Hepatocyte (in vitro differentiated cells): ENCODE measurements around the gene CTNND2. TPM values are rescaled to one million over a fixed set of nuclear protein-coding genes. Genes with fewer than 3 reads are reported as not detected.

ENCODE experiments used
- DNase-seq: peaks from one replicate; pipeline ENCODE4 v3.0.0-alpha.2; 2016; ENCODE audit warnings: low spot score
- H2AFZ ChIP-seq: fragments of 200-600 bp; sonication (generic); 2 replicates; pipeline ENCODE4 v1.6.0; 2016; ENCODE audit warnings: antibody characterized with exemption, mild to moderate bottlenecking
- H3K27ac ChIP-seq: fragments of 200-600 bp; sonication (generic); 2 replicates; pipeline ENCODE4 v1.5.1; 2016; ENCODE audit warnings: mild to moderate bottlenecking
- H3K27me3 ChIP-seq: fragments of 200-600 bp; sonication (generic); 2 replicates; pipeline ENCODE4 v1.6.1; 2016
- H3K36me3 ChIP-seq: fragments of 200-600 bp; sonication (generic); replicated peaks from 2 replicates; pipeline ENCODE4 v1.5.1; 2016; ENCODE audit warnings: low read depth; ENCODE audit not compliant: insufficient read depth
- H3K4me1 ChIP-seq: fragments of 200-600 bp; sonication (generic); 2 replicates; pipeline ENCODE4 v1.5.1; 2016; ENCODE audit warnings: mild to moderate bottlenecking, moderate library complexity; ENCODE audit not compliant: insufficient read depth
- H3K4me2 ChIP-seq: fragments of 200-600 bp; sonication (generic); 2 replicates; pipeline ENCODE4 v1.6.0; 2016
- H3K4me3 ChIP-seq: fragments of 200-600 bp; sonication (generic); 2 replicates; pipeline ENCODE4 v1.5.1; 2016; ENCODE audit warnings: mild to moderate bottlenecking
- H3K79me2 ChIP-seq: fragments of 200-600 bp; sonication (generic); 2 replicates; pipeline ENCODE4 v1.6.0; 2017; ENCODE audit warnings: mild to moderate bottlenecking
- H3K9me2 ChIP-seq: fragments of 200-600 bp; sonication (generic); replicated peaks from 2 replicates; pipeline ENCODE4 v1.6.0; 2017; ENCODE audit warnings: mild to moderate bottlenecking; ENCODE audit not compliant: insufficient read depth
- H3K9me3 ChIP-seq: fragments of 200-600 bp; sonication (generic); 2 replicates; pipeline ENCODE4 v1.5.1; 2016; ENCODE audit warnings: low read depth, mild to moderate bottlenecking
- H4K20me1 ChIP-seq: fragments of 200-600 bp; sonication (generic); 2 replicates; pipeline ENCODE4 v1.6.0; 2016; ENCODE audit warnings: mild to moderate bottlenecking; ENCODE audit not compliant: insufficient read depth, poor library complexity, severe bottlenecking
- EZH2 ChIP-seq: fragments of 200-600 bp; sonication (generic); IDR thresholded peaks from 2 replicates; pipeline ENCODE4 v1.6.1; 2016; ENCODE audit warnings: antibody characterized with exemption, mild to moderate bottlenecking, borderline replicate concordance
- EZH2phosphoT487 ChIP-seq: fragments of 200-600 bp; sonication (generic); IDR thresholded peaks from one replicate; pipeline ENCODE4 v1.6.1; 2018; ENCODE audit warnings: antibody characterized with exemption, mild to moderate bottlenecking, low read depth, moderate library complexity; ENCODE audit not compliant: unreplicated experiment, severe bottlenecking
- WGBS: methylation state at CpG from one replicate; pipeline ENCODE4 v1.1.6; 2016; ENCODE audit warnings: low lambda C conversion rate; ENCODE audit errors: missing lambda C conversion rate; 5-methylcytosine and 5-hydroxymethylcytosine counted together
- polyA plus RNA-seq: library from polyadenylated mRNA; unstranded; fragments of >200 nt; fragmentation: Nextera tagmentation; extraction: Ambion mirVana; gene quantifications from 2 replicates; pipeline ENCODE4 v1.2.1, GENCODE V29; 2016
- total RNA-seq: library from RNA; depleted of rRNA; stranded (reverse); fragments of >200 nt; gene quantifications from 2 replicates; pipeline ENCODE4 v1.2.3, GENCODE V29; 2014
- TF ChIP-seq, protein P1 (sequence below): fragments of 200-600 bp; sonication (generic); IDR thresholded peaks from 2 replicates; pipeline ENCODE4 v1.5.1; 2016; ENCODE audit warnings: antibody characterized with exemption, mild to moderate bottlenecking; ENCODE audit not compliant: poor library complexity

CTNND2 gene
- total and polyA plus RNA-seq, 2 experiments from 2014 or later, result 27.5 to 30.3 TPM

DNA sequence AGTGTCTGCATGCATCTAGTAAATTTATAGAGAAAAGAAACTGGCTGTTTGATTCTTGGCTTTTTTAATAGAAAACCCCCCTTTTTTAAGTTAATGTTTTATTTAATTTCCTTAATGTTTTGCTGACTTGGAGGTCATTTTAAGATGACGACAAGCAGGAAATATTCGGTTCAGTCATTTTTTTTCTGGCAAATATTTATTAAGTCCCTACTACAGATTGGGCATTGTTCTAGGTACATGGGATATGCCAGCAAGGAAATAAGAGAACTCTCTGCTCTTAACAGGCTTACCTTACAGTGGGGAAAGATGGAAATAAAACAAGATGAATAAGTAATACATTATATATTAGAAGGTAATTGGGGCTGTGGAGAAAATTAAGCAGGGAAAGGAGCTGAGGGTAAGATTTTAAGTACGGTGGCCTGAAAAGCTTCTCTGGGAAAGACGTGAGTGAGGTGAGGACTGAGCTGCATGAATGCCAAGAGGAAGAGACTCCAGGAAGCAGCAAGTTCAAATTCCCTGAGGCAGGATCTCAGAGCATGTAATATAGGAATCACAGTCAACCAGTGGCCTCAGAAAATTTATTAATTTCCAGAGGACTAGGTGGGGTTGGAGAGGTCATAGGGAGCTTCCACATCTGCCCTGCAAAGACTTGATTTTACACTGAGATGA is 827.2 kb downstream of the CTNND2 start:
- Histone ChIP-seq H3K9me2 (no peaks in the 10 kb centered on the region), H3K36me3 (no peaks in the 10 kb centered on the region), H3K27me3 (no peaks in the 10 kb centered on the region), H3K27ac (no peak overlapping the region), H3K4me1 (no peaks in the 10 kb centered on the region), H4K20me1 (no peaks in the 10 kb centered on the region), H2AFZ (no peak overlapping the region), H3K79me2 (no peaks in the 10 kb centered on the region), H3K4me3 (no peak overlapping the region), H3K4me2 (no peak overlapping the region), H3K9me3 (no peaks in the 10 kb centered on the region)
- no peak for DNase-seq
- TF ChIP-seq EZH2 (no peak), EZH2phosphoT487 (no peak)
- TF ChIP-seq, protein P1, sequence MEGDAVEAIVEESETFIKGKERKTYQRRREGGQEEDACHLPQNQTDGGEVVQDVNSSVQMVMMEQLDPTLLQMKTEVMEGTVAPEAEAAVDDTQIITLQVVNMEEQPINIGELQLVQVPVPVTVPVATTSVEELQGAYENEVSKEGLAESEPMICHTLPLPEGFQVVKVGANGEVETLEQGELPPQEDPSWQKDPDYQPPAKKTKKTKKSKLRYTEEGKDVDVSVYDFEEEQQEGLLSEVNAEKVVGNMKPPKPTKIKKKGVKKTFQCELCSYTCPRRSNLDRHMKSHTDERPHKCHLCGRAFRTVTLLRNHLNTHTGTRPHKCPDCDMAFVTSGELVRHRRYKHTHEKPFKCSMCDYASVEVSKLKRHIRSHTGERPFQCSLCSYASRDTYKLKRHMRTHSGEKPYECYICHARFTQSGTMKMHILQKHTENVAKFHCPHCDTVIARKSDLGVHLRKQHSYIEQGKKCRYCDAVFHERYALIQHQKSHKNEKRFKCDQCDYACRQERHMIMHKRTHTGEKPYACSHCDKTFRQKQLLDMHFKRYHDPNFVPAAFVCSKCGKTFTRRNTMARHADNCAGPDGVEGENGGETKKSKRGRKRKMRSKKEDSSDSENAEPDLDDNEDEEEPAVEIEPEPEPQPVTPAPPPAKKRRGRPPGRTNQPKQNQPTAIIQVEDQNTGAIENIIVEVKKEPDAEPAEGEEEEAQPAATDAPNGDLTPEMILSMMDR, result no peak
- 93% methylated on average over 4 of the region's 4 CpGs for WGBS

DNA sequence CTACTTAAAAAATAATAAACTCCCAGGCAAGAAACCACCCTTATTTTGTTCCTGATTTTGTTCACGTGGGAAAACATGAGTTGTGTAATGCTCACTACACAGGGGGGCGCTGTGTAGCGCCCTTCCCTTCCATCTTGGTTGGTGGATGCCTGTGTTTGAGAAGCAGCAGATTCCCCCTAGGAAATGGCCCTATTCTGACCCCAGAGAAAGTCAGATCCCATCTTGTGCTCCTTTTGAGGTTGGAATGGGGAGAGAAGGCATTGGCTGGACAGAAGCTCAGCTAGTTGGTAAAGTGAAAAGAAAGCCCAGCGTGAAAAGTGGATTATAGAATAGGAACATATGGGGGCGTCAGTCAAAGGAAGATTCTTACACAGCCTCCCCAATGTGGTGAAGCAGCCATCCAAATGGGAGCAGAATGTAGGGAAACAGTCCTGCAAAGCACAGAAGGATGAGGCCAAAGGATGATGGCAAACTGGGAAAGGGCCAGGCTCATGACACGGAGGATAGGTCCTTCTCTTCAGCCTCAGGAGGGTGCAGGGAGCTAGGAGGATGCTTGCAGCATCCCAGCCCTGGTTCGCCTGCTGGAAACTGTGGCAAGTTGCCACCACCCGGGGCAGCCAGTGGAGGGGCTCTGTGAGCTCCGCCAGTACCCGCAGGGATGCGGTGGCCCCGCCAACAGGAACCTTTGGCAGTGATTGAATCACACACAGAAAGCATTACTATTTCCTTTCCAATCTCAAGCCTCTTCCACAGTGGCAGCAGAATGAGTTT is 829.0 kb downstream of the CTNND2 start:
- H3K9me3 ChIP-seq, result no peaks in the 10 kb centered on the region
- no peak overlapping the region for H3K4me2 ChIP-seq
- no peak overlapping the region for H3K27ac ChIP-seq
- no peaks in the 10 kb centered on the region for H3K79me2 ChIP-seq
- H3K9me2 ChIP-seq, result no peaks in the 10 kb centered on the region
- H4K20me1 ChIP-seq, result no peaks in the 10 kb centered on the region
- H3K36me3 ChIP-seq, result no peaks in the 10 kb centered on the region
- H3K27me3 ChIP-seq, result no peaks in the 10 kb centered on the region
- WGBS, result 84% methylated on average over 12 of the region's 12 CpGs
- no peaks in the 10 kb centered on the region for H3K4me1 ChIP-seq
- no peak for DNase-seq
- H3K4me3 ChIP-seq, result no peak overlapping the region
- no peak overlapping the region for H2AFZ ChIP-seq
- TF ChIP-seq EZH2 (no peak), EZH2phosphoT487 (no peak)
- TF ChIP-seq, protein P1, result peak; percentile 9

DNA sequence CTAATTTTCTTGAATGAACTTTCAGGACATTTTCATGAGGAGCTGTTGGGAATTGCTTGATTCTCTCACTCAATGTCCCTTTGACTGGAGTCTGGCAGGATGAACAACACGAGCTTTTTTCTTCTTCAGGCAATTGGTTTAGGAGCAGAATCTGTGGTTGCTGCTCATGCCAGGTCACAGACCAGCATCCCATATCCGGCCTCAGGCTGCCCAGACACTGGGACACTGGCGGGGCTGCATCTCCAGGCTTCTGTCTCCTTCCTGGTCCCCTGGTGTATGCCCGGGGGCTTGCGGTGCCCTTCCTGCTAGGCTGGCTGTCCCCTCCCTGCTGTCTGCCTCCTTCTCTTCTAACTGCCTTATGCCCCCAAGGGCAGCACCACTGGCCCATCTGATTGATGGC is 831.7 kb downstream of the CTNND2 start:
- Histone ChIP-seq H3K9me3 (no peaks in the 10 kb centered on the region), H3K27me3 (no peaks in the 10 kb centered on the region), H2AFZ (no peak overlapping the region), H3K79me2 (no peaks in the 10 kb centered on the region), H3K9me2 (no peaks in the 10 kb centered on the region), H3K4me3 (no peak overlapping the region), H3K4me2 (no peak overlapping the region), H3K27ac (no peak overlapping the region), H3K4me1 (no peaks in the 10 kb centered on the region), H4K20me1 (no peaks in the 10 kb centered on the region), H3K36me3 (no peaks in the 10 kb centered on the region)
- DNase-seq, result no peak
- TF ChIP-seq EZH2 (no peak), EZH2phosphoT487 (no peak)
- TF ChIP-seq, protein P1, result no peak
- WGBS, result 78% methylated on average over 5 of the region's 5 CpGs
